Colonic mucosa (tissue), 4 donors: ENCODE results near the gene PRTN3. TPM values are rescaled to one million over a fixed set of nuclear protein-coding genes. Genes with fewer than 3 reads are reported as not detected.

ENCODE experiments used
- DNase-seq: peaks from one replicate; pipeline ENCODE4 v3.0.0-alpha.2; 2020
- H3K27ac ChIP-seq: fragments of 200-600 bp; one replicate; pipeline ENCODE4 v1.8.0; 2021
- H3K27me3 ChIP-seq: fragments of 200-600 bp; one replicate; pipeline ENCODE4 v1.8.0; 2021
- H3K36me3 ChIP-seq: fragments of 200-600 bp; one replicate; pipeline ENCODE4 v1.8.0; 2021
- H3K4me1 ChIP-seq: fragments of 200-600 bp; one replicate; pipeline ENCODE4 v1.8.0; 2021; ENCODE audit warnings: mild to moderate bottlenecking
- H3K4me3 ChIP-seq: fragments of 200-600 bp; one replicate; pipeline ENCODE4 v1.8.0; 2021
- H3K9ac ChIP-seq, 2 donors: one replicate each; pipeline ENCODE4 v1.7.0; 2013; ENCODE audit warnings: control low read depth in 2 of 2, low read depth in 2 of 2, low read length in 2 of 2
- H3K9me3 ChIP-seq: fragments of 200-600 bp; one replicate; pipeline ENCODE4 v1.8.0; 2021
- CTCF ChIP-seq: fragments of 200-600 bp; IDR thresholded peaks from one replicate; pipeline ENCODE4 v1.8.0; 2022; ENCODE audit warnings: antibody characterized with exemption, mild to moderate bottlenecking
- intact Hi-C: fragments of 100-400 bp; cut with DNase I; formaldehyde crosslinking; loops from one replicate; pipeline ENCODE4 v1.14.1; 2022
- total RNA-seq, 2 donors: library from RNA; stranded (reverse); fragmentation: NEBNext Ultra II Directional in 1 of 2; extraction: Animal tissue kit (Norgen Biotek cat#: 25700) in 1 of 2; gene quantifications; one replicate each; pipeline ENCODE4 v1.2.1, GENCODE V29; 2021
- donor health status: healthy.
- donor health status: DM: no; HTN: no; CAD: no.
- donor health status: DM: no; HTN: no; CAD: no.

Gene PRTN3
- total RNA-seq, 2 donors from 2014 or later = not detected

DNA sequence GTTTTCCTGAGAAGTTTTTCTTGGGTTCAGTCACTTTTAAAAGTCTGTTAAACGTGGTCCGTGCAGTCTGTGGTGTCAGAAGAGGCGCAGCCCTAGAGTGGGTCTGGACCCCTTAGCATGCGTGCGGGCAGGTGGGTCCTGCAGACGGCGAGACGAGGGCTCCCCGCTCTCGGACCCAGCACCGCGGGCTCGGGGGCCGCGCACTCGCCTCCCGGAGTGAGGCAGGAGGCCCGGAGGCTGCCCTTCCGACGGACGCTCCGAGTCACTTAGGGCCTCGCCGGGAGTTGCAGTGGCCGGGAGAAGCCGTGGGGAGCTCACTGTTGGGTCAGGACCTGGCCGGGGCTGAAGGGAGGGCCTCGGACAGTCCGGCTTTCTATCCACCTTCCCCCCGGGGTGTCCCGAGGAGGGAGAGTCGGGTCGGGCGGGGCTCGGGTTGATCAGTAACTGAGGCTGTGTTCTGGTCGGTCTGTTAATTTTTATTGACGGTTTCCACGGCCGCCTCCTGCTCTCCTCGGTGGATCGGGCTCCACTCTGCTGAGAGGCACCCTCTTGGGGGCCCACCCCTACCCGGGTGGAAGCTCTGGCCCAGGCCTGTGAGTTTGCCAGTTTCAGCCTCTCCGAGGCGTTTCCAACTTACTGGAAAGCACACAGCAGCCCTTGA lies 42.3 kb upstream of the PRTN3 start:
- peak overlapping the region; percentile 79 for H3K4me3 ChIP-seq
- H3K9ac ChIP-seq = peak overlapping the region; percentile 92 to 97
- TF ChIP-seq CTCF = no peak
- DNase-seq = peak; percentile 85
- no peaks in the 10 kb centered on the region for H3K9me3 ChIP-seq
- no peaks in the 10 kb centered on the region for H3K27me3 ChIP-seq
- peaks cover 3% of the 10 kb centered on the region for H3K36me3 ChIP-seq
- peaks cover 28% of the 10 kb centered on the region for H3K4me1 ChIP-seq
- H3K27ac ChIP-seq = peak overlapping the region; percentile 86
- intact Hi-C loops = no loop called here

GRCh38 chr19:799076-799881 lies 41.5 kb upstream of the PRTN3 start:
- no peak for TF ChIP-seq CTCF
- Histone ChIP-seq H3K27ac (peak overlapping the region; percentile 86), H3K4me1 (peaks cover 28% of the 10 kb centered on the region), H3K36me3 (peaks cover 10% of the 10 kb centered on the region), H3K27me3 (no peaks in the 10 kb centered on the region), H3K4me3 (peak overlapping the region; percentile 79), H3K9me3 (no peaks in the 10 kb centered on the region), H3K9ac (peak overlapping the region; percentile 92 to 97)
- intact Hi-C loops = no loop called here
- no peak for DNase-seq

DNA sequence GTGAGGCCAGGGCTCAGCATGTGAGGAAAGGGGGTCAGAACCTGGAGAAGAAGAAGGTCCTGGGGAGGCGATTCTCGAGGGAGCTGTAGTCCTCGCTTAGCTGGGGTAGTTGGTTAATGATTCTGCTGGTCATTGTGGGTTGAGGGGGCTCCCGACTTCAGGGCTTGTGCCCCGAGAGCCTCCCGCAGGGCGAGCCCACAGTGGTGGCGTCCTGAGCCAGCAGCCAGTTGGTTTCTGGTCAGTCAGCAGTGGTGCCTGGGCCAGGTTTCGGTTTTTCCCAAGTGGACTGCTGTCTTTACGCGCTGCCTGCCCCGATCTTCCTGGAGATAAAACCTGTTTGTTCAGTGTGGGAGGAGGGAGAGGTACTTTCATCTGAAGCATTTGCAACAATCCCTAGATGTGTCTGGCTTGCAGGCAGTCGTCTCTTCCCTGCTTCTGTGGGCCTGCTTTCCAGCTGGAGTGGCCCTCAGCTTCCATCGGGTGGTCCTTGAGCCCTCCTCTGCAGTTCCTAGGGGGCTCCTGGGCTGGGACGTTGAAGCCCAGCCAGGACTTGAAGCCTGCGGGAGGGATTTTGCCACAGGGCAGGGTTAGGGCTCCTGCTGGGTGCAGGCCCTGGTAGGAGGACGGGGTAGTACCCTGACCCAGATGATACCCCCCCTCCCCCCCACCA lies 40.3 kb upstream of the PRTN3 start:
- Histone ChIP-seq H3K4me3 (peak overlapping the region; percentile 16), H3K36me3 (peaks cover 22% of the 10 kb centered on the region), H3K4me1 (peaks cover 28% of the 10 kb centered on the region), H3K27me3 (no peaks in the 10 kb centered on the region), H3K9me3 (no peaks in the 10 kb centered on the region), H3K9ac (peak overlapping the region; percentile 58 to 76), H3K27ac (peak overlapping the region; percentile 86)
- DNase-seq = peak; percentile 65
- no peak for TF ChIP-seq CTCF
- intact Hi-C loops = no loop called here

DNA sequence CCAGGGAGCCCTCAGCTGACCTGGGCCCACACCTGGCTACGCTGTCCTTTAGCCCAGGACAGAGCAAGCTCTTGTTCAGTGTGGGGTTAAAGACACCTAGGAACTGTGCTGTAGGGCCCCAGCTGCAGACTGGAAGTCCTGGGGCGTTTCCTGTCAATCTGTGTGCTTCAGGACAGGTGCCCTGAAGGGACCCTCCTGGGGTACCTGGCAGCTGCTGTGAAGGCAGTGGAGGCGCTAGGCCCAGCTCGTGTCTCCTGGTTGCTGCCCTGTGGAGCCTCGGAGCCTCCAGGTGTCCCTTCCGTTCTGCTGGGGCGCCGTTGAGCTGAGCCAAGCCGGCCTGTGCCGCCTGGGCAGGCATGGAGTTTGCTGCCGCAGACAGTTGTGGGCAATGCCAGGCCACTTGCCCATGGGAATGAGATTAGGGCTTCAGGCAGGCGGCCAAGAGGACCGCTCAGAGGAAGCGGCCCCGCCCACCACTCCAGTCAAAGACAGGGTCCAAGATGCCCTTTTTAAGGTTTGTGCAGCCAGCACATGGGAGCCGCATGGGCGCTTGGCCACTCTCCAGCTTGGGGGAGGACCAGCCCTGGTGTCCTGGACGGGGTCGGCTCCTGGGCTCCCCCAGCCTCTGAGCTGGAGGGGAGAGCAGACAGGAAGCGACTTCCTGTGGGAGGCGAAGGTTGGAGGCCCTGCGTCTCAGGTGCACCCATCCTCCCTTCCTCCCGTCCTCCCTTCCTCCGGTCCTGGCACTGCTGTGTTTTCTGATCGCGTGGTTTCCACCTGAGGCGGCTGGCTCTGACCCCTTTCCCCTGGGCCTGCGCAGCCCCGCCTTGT lies 39.6 kb upstream of the PRTN3 start:
- Histone ChIP-seq H3K9me3 (no peaks in the 10 kb centered on the region), H3K27me3 (no peaks in the 10 kb centered on the region), H3K27ac (peak overlapping the region; percentile 86), H3K36me3 (peaks cover 30% of the 10 kb centered on the region), H3K4me1 (peaks cover 28% of the 10 kb centered on the region), H3K9ac (peak overlapping the region; percentile 58 to 76), H3K4me3 (peak overlapping the region; percentile 16)
- intact Hi-C loops = no loop called here
- TF ChIP-seq CTCF = no peak
- peak; percentile 55 for DNase-seq
